ENCODE data around the gene SESN3.
"Not testable (repeated sequence)": the region's sequence is repeated elsewhere in the genome, so short reads cannot be mapped to it uniquely, and the experiment has no call there.

SESN3 gene, protein sequence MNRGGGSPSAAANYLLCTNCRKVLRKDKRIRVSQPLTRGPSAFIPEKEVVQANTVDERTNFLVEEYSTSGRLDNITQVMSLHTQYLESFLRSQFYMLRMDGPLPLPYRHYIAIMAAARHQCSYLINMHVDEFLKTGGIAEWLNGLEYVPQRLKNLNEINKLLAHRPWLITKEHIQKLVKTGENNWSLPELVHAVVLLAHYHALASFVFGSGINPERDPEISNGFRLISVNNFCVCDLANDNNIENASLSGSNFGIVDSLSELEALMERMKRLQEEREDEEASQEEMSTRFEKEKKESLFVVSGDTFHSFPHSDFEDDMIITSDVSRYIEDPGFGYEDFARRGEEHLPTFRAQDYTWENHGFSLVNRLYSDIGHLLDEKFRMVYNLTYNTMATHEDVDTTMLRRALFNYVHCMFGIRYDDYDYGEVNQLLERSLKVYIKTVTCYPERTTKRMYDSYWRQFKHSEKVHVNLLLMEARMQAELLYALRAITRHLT

DNA sequence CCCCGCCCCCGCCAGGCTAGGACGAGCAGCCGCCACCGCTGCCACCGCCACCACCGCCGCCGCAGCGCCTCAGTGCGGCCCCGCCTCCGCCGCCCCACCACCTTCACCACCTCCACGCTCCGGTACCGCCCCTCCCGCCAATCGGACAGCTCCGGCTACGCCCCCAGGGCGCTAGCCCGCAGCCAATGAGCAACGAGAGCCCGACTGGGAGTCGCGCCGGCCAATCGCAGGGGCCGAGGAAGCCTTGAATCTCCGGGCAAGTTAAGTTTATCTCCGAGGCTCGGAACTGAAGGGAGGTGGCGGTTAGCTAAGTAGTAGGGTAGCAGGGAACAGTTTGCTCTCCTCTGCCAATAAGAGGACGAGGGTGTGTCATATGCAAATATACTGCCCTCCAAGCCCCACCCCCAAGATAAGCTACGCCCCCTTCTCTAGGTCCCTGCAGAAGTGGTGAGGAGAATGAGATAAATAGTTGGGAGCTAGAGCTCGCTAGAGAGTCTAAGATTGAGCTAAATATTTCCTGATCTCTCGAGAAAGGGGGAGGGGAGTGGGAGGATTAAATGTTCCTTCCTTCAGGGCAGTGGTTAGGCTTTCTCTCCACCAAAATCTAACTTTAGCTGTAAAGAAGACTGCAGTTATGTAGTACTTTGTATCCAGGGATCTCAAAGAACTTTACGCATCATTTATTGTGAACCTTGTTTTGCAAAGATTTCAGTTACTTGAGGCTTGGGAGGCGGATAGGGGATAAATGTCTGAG lies at the start of gene SESN3:
SESN3 (minus strand) TSS at position 76 of the 754 bp plus-strand sequence. CDS start 342 bp downstream, outside the sequence.
- DNase-seq, result peak; percentile 98

DNA sequence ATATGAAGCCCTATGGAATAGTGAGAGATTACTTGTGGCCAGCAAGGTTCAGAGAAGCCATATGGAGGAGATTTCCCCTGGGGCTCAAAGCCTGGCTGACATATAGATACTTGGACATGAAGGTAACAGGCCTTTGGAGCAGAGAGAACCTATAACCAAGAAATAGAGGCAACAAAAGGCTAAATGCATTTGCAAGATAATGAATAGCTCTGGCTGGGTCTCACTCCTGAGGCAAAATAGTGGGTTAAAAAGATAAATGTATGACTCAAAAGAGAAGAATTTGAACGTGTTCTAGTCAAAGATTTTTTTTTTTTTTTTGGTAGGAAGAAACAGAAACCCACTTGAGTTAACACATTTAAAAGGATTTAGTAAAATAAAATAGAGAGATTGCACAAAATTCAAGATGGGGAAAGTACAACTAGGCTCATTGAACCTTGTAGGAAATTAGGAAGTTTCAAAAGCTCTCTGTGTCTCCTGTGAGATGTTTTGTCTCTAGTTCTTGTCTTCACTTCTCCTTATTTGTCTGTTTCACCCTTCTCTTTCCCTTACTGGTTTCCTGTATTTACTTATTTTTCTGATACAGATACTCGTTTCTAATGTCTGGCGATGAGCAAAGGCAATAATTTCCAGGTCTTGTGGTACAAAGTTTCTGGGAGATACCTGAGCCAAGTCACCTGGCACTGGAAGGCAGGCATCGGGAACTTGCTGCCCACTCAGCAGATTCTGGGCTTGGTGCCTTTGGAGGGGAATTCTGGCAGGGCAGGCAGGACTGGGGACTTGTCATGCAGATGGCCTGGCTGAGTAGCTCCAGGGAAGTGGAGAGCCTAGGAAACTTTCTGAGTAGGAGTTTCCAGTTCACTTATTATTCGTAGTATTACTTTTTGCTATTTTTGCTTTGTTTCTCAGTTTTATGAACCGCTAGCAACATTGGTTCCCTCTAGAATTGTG lies 49.2 kb upstream of the SESN3 start:
- DNase-seq, result no peak

DNA sequence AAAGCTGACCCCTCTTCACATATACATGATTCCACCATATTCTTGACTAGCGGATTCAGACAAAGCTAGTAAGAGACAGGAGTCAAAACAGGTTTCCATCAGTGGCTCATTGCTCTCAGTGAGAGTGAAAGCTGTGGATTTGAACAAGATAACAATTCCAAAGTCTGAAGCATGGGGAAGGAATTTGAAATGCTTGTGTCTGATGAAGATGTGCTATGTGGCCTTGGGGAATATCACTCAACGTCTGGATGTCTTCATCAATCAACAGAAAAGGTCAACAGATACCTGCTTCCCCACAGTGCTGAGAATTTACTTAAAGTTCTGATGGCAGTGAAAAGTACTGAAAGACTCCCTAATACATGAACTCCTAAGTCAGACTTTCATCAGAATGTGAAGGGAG lies 46.9 kb upstream of the SESN3 start:
- no peak for DNase-seq

DNA sequence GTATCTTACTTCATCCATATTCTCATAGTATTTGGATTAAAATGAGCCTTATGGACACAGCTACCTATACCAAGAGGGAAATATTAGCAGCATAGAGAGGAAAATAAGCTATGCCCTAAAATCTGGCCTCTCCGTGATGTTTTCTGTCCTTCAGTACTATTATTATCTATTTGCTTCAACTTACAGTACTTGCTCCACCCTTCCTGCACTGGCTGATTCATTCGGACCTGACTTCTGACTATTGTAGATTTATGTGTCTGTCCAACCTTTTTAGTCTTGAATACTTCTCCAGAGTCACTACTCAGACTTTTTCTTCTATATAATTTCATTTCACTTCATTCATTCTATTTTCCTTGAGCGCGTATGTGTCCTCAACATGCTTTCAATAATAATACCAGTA lies 45.1 kb upstream of the SESN3 start:
- DNase-seq, result no peak

DNA sequence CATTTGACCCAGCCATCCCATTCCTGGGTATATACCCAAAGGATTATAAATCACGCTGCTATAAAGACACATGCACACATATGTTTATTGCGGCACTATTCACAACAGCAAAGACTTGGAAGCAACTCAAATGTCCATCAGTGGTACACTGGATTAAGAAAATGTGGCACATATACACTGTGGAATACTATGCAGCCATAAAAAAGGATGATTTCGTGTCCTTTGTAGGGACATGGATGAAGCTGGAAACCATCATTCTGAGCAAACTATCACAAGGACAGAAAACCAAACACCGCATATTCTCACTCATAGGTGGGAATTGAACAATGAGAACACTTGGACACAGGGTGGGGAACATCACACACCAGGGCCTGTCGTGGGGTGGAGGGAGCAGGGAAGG lies 42.6 kb upstream of the SESN3 start:
- not testable (repeated sequence) for DNase-seq

DNA sequence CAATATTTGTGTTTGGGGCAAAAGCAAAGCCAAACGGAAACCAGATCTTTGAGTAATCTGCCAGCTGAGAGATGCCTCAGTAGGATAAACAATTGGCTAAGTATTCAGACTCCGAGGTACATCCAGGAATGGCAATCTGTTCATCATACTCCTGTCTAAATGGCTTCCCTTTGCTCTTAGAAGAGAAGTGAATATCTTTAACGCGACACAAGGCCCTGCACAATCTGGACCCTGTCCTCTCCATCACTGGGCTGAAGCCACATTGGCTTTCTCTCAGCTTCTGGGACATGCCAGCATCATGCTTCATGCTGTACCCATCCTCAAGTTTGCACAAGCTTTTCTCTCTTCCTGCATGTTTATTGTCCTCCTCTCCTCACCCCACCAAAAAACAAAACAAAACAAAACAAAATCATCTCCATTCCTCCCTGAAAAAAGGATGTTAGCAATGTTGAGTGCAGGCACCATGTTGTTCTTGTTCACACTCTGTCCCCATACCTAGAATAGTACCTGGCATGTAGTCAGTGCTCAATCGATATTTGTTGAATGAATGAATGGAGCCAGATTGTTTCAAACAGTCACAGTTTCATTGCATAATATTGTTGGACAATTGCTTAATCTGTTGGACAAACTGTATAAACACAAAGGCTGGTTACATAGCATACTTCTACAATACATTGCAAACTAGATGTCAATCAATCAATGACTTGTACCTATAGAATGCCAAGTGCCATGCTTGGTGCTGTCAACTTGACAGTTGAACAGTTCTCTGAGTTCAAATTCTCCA lies 38.2 kb upstream of the SESN3 start:
- no peak for DNase-seq

DNA sequence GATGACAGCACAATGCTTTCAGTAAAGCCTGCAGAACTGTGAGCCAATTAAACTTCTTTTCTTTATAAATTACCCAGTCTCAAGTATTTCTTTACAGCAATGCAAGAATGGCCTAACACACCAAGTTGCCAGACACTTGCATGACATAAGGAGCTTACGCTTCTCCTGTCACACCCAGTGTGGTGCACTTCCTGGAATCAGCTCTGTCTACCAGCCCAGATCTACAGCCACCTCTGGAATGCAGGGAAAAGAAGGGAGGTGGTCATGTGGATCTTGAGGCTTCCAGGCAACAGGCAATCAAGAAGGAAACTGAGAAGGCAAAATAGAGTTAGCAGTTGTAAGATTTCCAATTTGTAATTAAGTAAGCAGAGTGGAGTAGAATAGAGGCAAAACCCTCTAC lies 37.4 kb upstream of the SESN3 start:
- no peak for DNase-seq

DNA sequence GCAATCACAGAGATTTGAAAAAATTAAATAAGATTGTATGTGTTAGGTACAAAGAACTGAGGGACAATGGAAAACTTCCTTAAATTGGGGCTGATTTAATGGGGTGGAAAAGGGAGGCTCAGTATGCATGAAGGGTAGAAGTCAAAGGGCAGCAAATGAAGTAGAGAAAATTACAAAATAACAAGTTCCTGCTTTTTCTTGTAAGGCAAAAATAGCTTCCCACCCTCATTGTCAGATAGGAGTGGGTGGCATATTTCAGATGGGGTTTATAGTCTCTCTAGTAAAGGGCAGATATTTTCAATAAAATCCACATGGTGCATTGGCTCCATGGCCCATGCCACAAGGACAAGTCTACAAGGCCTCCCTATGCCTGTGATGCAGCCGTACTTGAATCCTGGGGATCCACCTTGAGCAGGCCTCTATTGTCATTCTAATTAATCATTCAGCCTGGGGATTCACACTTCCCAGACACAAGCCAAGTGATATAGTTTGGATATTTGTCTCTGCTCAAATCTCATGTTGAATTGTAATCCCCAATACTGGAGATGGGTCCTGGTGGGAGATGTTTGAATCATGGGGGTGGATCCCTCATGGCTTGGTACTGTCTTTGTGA lies 36.7 kb upstream of the SESN3 start:
- no peak for DNase-seq

DNA sequence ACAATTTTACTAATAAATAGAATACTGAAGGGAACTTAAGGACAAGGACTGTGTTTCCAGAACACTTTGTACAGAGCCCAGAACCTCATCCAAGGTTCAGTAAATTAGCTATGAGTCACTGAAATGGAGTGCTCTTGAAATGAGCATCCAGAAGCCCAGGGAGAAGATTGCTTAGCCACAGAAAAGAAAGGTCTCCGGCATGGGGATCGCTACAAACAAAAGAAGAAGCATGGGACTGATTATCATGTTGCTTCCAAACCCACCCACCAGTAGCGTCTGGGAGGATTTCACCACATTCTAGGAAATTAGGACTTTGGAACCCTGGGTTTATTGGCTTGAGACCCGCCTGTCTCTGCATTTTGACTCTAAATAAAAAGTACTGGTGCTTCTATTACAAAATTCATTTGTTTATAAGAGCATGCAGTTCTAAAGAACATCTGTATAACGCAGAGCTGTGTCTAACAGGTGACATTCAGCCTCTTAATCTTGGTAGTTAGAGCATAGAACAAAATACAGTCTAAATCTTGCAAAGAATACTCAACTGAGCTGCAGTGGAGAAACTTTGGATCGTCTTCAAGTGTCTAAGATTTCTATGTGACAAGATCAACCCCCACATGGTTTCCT lies 35.9 kb upstream of the SESN3 start:
- no peak for DNase-seq

DNA sequence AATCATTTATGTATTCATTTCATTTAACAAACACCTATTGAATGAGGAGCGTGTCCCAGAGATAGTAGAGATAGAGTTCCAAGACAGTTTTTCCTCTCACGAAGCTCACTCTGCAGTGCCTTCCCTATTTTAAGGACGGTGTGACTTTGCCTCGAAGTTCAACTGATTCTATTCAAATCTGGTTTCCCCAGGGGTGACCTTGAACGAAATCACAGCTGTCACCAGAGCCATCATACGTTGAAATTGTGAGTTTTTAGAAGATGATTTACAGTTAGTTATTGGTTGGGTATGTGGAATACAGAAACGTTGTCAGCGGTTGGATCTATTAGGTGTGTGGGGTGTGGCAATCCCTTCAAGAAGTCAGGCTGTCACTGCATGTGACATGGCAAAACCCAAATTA lies 33.9 kb upstream of the SESN3 start:
- no peak for DNase-seq

DNA sequence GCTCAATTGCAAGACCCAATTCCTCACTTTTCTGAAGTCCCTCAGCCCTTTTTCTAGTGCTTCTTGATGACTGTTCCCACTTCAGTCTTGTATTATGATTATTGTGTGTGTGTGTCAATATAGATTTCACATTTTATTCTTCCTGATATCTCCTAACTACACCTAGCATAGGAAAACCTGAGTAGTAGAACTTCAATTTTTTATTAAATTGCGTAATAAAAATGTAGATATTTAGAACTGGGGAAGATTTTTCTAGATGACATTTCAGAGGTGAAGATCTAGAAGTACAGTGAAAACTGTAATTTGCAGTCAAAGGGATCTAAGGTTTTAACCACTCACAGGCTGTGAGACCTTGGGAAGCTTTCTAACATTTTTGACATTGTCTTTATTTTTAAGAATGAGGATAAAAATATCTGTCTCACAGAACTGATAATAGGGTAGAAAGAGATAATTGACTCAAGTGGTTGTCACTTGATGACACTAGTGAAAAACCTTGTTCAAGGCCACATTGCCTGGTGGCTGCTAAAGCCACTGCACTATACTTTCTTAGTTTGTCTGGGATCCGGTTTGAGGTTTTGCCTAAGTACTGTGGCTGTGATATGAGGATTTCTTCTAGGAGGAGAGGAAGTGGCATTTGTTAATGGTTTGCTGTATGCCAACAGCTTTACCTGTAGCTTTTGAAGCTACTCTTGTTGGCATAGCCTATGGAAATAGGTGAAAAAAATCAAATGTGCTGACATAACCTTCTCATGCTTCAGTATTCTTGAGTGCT lies 32.2 kb upstream of the SESN3 start:
- no peak for DNase-seq

DNA sequence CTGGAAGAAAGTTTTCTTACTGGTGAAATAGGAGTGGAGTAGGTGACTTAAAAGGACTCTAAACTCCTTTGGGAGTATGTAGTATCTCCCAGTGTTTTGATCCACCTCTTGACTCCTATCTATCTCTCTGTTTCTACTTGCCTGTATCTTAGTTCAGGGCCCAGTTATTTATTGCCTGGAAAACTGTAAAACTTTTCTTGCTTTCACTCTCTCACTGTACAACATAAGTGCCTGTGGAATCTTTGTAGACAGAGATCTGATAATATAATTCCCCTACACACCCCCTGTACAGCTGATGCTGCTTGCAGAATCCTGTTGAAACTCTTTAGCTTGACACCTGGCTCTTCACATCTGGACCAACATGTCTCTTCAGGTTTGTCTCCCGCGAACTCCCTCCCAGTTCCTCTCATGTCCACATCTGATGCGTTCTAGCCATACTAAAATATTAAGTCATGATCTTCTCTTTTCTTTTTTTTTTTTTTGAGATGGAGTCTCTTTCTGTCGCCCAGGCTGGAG lies 26.5 kb upstream of the SESN3 start:
- no peak for DNase-seq

DNA sequence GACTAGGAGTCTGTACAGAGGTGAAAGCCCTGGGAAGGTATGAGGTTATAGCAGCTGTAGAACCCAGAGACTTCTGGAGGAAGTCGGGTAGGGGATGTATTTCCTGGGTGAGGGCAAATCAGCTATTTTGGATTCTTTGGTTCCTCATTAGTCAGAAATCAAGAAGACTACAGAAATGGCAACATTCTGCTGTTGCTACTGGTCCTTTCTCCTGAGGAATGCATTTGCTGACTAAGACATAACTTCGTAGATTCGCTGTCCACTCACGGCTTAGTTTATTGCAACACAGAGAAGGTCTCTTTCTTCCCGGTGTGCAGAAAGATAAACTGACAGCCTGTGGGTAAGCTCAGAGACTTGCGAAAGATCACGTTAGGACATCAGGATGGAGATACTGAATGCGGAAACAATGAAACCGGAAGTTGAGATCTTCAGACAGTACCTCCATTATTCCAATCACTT lies 25.3 kb upstream of the SESN3 start:
- DNase-seq, result no peak

DNA sequence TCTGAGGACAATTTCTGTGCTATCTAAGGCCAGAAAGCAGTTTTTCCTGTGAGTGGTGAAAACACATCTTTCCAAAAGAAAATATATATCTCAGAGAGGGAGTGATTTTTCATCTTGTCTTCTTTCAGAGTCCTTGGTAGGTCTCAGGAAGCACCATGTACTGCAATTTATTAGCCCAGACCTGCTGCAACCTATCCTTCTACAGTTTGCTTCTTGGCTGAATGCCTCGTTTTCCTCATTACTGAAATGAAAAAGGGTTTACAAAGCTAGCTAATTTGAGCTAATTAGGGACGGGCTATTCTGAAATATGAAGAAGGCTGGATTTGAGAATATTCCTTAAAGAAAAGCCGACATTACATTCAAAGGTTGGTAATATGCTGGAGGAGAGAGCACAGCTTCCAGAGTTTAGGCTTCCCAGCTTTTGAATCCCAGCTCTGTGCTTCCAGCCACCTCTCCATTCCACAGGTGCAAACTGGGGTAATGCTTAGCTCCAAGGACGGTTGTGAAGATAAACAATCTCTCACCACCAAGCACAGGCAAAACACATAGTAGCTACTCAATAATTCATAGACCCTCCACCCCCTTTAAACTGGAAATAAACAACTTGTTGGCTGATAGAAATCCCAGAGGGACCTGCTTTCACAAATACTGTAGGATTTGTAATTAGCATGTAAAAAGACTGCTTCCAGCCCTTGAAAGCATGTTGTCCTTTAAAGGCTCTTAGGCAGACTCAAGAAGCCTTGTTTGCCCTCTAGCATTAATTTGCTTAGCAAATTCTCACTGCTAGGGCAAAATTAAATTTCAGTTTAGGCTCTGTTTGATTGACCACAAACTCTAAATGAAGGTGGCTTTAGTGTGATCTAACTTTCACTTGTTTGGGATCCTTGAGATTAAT lies 24.5 kb upstream of the SESN3 start:
- no peak for DNase-seq

DNA sequence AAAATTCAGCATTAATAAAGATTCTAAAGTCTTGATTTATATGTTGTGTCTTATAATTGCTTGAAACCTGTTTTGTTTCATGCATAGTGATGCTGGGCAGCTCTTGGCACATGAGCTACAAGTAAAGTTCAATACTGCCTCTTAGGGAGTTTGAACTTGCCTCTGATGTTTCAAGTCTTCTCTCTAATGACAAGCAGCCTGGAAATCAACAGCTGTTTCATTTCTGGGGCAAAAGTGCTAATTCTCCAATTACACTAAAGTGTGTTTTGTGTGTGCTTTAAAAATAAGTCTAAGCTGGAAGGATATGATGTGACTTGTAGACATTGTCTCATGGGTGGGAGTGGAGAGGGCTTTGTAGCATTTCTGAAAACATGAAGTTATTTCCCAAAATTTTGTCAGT lies 23.7 kb upstream of the SESN3 start:
- no peak for DNase-seq

DNA sequence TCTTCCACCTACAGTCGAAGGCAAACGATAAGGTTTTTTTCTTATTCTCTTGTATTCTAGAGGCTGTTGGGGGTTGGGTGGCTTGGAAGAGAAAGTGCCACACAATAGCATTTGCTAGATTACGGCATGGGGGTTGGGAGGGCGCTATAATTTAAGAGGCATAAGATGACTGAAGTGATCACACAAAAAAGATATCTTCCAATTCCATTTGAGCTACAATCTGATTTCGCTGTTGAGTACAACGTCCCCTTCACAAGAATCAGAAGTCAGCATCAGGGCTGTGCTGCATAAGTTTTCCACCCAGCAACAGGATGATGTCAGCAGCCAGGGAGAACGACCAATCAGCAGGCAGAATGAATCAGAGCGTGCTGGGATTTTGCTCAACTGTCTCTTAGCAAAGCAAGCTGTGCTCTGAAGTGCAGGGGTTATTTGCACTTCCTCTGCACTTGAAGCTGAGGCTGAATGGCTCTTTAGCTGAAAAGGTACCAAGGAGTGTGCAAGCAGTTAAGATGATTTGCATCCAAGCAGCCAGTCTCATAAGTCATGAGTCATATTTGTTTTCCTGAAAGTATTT lies 23.2 kb upstream of the SESN3 start:
- peak; percentile 74 for DNase-seq

DNA sequence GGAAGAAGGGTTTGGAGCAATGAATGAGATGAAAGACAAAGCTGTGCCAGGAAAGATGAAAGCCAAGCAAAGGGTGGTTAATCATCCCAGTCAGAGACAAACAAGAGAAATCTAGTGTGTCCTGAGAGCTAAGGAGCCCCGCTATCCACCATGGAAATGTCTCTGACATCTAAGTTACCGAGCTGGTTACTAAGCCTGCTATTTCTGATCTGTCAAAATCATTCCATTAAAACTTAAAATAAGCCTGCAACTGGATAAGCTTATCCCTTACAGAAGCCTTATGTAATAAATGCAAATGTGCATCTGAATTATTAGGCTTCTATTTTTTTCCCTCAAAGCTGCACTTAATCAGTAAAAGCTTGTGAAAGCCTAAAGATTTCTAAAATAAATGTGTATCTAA lies 22.1 kb upstream of the SESN3 start:
- DNase-seq, result no peak

DNA sequence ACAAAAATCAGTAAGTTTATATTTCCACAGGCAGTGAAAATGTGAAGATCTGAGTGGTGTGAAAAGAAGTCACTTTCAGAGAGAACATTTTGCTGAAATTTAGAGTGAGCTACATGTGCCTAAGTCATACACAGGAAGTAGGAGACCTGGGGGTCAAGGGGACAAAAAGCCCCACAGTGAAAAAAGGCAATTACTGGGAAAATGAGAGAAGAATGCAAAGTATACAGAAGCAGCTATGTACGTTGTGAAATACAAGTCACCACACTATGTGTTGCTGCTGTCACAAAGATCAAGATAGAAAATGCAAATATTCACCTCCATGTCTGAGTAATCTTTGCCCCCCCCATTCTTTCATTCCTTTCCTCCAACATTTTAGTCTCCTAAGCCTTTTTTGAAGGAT lies 21.6 kb upstream of the SESN3 start:
- DNase-seq, result no peak

DNA sequence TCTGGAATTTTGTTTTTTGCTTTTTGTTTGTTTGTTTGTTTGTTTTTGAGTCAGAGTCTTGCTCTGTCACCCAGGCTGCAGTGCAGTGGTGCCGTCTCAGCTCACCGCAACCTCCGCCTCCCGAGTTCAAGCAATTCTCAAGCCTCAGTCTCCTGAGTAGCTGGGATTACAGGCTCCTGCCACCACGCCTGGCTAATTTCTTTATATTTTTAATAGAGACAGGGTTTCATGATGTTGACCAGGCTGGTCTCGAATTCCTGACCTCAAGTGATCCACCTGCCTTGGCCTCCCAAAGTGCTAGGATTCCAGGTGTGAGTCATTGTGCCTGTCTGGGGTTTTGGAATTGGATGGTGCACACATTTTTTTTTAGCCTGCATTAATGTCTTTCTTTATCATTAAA lies 20.9 kb upstream of the SESN3 start:
- DNase-seq, result not testable (repeated sequence)
